Measurements from ENCODE around the gene COQ2.
A peak's percentile ranks its signal among the peaks of the same experiment; 100 is the strongest.

COQ2 gene

DNA sequence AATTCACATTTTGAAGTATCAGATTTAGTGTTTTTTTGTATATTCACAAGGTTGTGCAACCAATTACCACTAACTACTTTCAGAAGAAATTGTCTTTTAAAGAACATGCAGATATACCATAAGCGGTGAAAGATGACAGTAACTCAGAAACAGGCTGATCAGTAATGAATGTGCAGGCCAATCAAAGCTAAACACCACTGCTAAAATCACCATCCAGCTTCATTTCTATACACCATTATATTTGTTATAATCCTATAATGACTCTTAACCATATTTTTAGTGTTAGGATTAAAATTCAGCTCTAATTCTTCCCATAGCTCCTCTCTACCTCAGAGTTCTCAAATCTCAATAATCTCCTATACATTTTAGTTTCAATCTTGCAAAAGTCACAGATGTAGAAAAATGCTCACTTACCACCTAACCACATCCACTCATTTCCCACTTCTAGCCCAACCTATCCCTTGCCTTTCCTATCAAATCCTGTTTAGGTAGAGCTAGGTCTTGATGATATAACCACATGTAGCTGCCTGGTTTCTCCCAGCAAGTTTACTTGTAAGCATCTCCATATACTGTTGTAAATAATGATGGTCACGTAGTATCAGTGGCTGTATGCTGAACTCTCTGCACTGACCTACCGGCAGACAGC lies 16.6 kb downstream of the COQ2 start:
- no peak for TF ChIP-seq POLR2A (IDR thresholded peaks at IDR 0.05; ENCODE audit: low read depth, low read length)

GRCh38 chr4:83267121-83267829 lies 17.3 kb downstream of the COQ2 start:
- FAIRE-seq (no peak), DNase-seq (ENCODE audit: insufficient read length, low spot score) (no peak)
- no peak for TF ChIP-seq POLR2A (IDR thresholded peaks at IDR 0.05; ENCODE audit: low read depth, low read length)

More for the DNA sequence above, 16.6 kb downstream of the COQ2 start:
- DNase-seq (ENCODE audit: insufficient read length, low spot score) (no peak), FAIRE-seq (no peak)

DNA sequence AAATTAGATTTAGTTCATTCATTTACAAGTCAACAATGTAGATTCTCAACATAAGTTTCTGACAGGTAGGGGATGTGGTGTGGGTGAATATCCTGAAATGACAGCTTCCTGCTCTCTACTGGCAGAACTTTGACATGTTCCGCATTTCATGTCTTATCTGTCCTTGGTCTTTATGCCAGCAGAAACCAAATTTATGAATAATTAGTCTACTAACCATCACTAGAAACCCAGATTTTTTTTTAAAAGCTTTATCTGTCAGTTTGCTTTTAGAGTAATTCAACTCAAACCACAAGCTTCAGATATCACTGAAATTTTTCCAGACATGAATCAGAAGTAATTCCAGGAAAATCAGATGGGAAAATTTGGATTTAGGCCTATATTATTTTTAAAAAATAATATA lies 17.9 kb downstream of the COQ2 start:
- no peak for FAIRE-seq
- no peak for DNase-seq (ENCODE audit: insufficient read length, low spot score)
- TF ChIP-seq POLR2A (IDR thresholded peaks at IDR 0.05; ENCODE audit: low read depth, low read length) = no peak

- no peak for FAIRE-seq
- no peak for DNase-seq (ENCODE audit: insufficient read length, low spot score)
- no peak for TF ChIP-seq POLR2A (IDR thresholded peaks at IDR 0.05; ENCODE audit: low read depth, low read length)
Measured at GRCh38 chr4:83263106-83263505, 21.5 kb downstream of the COQ2 start.

DNA sequence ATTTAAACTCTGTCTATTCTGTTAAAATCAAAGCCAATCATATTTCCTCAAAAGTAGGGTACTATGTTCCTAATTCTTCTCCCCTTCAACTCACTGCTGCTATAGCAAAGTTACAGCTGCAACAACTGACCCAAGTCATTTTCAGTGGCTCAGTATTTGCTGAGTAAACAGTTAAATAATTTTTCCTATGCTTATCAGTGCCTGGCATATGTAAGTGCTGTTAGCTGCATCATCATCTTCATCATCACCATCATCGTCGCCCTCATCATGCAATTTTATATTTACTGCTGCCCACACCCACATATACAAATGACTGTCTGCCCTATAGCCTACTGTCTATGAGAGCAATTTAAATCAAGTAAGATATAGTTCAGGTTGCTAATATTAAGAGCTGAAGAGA lies 21.9 kb downstream of the COQ2 start:
- no peak for TF ChIP-seq POLR2A (IDR thresholded peaks at IDR 0.05; ENCODE audit: low read depth, low read length)
- DNase-seq (ENCODE audit: insufficient read length, low spot score) = no peak
- no peak for FAIRE-seq

GRCh38 chr4:83261307-83261706 lies 23.3 kb downstream of the COQ2 start:
- TF ChIP-seq POLR2A (IDR thresholded peaks at IDR 0.05; ENCODE audit: low read depth, low read length) = no peak
- no peak for FAIRE-seq
- DNase-seq (ENCODE audit: insufficient read length, low spot score) = no peak

GRCh38 chr4:83259586-83259985 lies 25.0 kb downstream of the COQ2 start:
- FAIRE-seq (no peak), DNase-seq (ENCODE audit: insufficient read length, low spot score) (no peak)
- TF ChIP-seq POLR2A (IDR thresholded peaks at IDR 0.05; ENCODE audit: low read depth, low read length) = no peak

DNA sequence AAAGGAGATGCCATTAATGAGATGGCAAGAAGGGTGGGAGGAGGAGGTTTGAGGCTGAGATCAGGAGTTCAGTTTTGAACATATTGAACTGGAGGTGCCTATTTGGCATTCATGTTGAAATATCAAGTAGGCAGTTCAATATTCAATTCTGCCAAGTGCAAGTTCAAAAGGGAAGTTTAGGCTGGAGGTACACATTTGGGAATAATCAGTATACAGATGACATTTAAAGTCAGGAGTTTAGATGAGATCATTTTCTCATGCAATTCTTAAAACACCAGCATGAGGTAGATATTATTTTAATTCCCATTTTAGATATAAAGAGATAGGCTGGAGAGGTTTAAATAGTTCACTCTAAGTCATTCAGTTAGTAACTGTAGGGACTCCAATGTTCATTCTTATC lies 26.1 kb downstream of the COQ2 start:
- TF ChIP-seq POLR2A (IDR thresholded peaks at IDR 0.05; ENCODE audit: low read depth, low read length) = no peak
- FAIRE-seq (no peak), DNase-seq (ENCODE audit: insufficient read length, low spot score) (no peak)

GRCh38 chr4:83257811-83258210 lies 26.8 kb downstream of the COQ2 start:
- TF ChIP-seq POLR2A (IDR thresholded peaks at IDR 0.05; ENCODE audit: low read depth, low read length) = no peak
- FAIRE-seq = no peak
- no peak for DNase-seq (ENCODE audit: insufficient read length, low spot score)

DNA sequence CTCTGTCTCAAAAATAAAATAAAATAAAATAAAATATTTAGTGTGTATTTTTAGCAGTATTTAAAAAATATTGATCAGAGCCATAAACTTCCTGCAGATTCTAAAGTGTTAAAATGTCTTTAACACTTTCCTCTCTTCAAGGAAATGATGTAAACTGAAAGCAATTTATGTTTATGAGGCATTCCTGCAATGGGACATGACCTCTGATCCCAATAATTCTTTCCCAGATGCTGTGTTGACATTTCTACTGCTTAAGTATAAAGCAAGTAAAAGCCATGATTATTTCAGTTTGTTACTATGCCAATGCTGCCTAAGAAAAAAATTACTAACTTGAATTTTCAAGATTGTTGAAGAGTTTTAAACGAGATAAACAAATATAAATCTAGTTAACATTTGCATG lies 29.0 kb downstream of the COQ2 start:
- no peak for DNase-seq (ENCODE audit: insufficient read length, low spot score)
- no peak for FAIRE-seq
- TF ChIP-seq POLR2A (IDR thresholded peaks at IDR 0.05; ENCODE audit: low read depth, low read length) = no peak

DNA sequence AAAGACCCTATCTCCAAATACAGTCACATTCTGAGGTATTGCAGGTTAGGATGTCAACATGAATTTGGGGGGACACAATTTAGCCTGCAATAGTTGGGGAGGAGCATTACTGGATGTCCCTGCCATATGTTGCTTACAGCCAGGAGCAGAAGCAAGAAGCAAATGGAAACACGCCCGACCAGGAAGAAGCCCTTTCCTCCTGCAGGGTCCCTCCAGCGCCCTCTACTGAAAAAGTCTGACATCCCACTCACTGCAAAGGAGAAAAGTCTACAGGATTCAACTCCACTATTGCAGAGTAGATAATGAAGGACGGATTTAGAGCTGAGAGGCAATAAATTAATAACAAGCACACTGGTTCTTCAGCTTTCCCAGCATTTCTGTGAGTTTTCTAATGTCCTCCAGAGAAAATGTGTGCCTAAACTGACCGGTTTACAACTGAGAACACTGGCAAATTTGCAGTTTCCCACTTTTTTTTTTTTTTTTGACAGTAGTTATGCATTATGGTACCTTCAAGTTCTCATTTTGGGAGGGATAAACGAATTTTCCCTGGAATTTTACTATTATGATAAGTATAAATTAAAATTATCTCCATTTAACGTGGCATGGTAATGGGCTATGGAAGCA lies 31.7 kb downstream of the COQ2 start:
- FAIRE-seq (no peak), DNase-seq (ENCODE audit: insufficient read length, low spot score) (no peak)
- no peak for TF ChIP-seq POLR2A (IDR thresholded peaks at IDR 0.05; ENCODE audit: low read depth, low read length)

- no peak for FAIRE-seq
- no peak for TF ChIP-seq POLR2A (IDR thresholded peaks at IDR 0.05; ENCODE audit: low read depth, low read length)
- DNase-seq (ENCODE audit: insufficient read length, low spot score) = no peak
Measured at GRCh38 chr4:83251447-83251830, 33.2 kb downstream of the COQ2 start.

DNA sequence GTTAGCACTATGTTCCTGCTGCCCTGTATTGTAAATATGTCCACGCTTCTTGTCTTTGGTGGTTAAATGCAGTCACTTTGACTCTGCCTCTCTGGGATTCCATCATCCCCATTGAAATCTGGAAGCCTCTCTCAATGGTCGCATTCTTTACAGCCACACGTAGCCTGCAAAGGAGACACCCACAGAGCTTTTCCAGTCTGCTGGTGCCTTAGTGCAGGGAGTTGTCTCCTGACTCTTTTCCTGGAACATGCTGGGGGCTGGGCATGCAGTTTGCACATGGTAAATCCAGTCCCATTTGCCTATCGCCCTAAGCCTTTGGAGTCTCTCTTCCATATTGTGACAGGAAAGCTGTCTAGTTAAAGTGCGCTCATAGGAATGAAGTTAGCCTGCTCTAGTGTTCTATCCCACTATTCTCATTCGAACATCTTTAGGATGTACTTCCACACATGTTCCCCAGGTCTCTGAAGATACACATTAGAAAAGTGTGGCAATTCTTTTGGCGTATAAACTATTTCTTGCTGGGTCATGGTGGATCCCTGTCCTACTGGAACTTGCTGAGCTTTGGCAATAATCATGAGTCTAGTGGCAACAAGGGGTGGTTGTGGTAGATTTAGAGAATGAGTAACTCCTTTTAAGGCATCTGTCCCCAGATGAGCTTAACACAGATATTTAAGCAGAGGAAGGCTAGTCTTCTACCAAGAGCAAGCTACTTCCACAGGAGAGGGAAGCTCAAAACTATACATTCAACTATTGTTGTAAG lies 33.7 kb downstream of the COQ2 start:
- FAIRE-seq = no peak
- TF ChIP-seq POLR2A (IDR thresholded peaks at IDR 0.05; ENCODE audit: low read depth, low read length) = no peak

GRCh38 chr4:83248486-83248885 lies 36.1 kb downstream of the COQ2 start:
- DNase-seq (ENCODE audit: insufficient read length, low spot score) = peak; percentile 46
- no peak for TF ChIP-seq POLR2A (IDR thresholded peaks at IDR 0.05; ENCODE audit: low read depth, low read length)
- no peak for FAIRE-seq

More for the DNA sequence above, 33.7 kb downstream of the COQ2 start:
- no peak for DNase-seq (ENCODE audit: insufficient read length, low spot score)
